ENCODE data around the gene SBK3. TPM values are rescaled to one million over a fixed set of nuclear protein-coding genes. Genes with fewer than 3 reads are reported as not detected.
"Not testable (repeated sequence)": the region's sequence is repeated elsewhere in the genome, so short reads cannot be mapped to it uniquely, and the experiment has no call there.

The SBK3 gene
- total and polyA plus RNA-seq, 2 experiments from 2014 or later = 0.71 TPM; not detected in 1

DNA sequence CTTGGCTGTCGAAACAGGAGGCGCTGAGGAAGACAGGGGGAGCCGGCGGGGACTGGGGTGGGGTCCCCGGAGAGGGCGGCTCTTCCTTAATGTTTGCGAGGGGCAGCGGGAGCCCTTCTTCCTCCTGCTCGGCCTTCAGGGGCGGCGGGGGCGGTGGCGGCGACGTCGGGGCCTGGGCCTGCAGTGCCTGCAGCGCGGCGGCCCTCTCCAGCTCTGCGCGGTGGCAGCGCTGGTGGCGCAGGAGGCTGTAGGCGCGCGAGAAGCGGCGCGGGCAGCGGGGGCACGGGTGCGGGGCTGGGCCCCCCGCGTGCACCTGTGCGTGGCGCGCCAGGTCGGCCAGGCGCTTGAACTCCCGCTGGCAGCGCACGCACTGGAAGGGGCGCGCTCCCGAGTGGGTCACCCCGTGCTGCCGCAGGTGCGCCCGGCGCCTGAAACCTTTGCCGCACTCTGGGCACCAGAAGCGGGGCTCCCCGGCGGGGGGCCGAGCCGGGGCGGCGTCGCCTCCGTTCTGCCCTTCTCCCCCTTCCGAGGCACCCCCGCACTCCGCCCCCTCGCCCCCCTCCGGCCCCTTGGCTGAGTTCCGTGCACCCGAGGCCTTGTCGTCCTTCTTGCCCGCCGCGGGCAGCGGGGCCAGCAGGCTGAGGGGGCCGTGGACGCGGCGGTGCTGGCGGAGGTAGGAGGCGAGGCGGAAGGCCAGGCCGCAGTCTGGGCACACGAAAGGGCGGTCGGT lies 32.9 kb upstream of the SBK3 start:
- no peaks in the 10 kb centered on the region for H3K9me3 ChIP-seq (ENCODE audit: low read depth)
- TF ChIP-seq, protein P1, sequence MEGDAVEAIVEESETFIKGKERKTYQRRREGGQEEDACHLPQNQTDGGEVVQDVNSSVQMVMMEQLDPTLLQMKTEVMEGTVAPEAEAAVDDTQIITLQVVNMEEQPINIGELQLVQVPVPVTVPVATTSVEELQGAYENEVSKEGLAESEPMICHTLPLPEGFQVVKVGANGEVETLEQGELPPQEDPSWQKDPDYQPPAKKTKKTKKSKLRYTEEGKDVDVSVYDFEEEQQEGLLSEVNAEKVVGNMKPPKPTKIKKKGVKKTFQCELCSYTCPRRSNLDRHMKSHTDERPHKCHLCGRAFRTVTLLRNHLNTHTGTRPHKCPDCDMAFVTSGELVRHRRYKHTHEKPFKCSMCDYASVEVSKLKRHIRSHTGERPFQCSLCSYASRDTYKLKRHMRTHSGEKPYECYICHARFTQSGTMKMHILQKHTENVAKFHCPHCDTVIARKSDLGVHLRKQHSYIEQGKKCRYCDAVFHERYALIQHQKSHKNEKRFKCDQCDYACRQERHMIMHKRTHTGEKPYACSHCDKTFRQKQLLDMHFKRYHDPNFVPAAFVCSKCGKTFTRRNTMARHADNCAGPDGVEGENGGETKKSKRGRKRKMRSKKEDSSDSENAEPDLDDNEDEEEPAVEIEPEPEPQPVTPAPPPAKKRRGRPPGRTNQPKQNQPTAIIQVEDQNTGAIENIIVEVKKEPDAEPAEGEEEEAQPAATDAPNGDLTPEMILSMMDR (IDR thresholded peaks at IDR 0.05; ENCODE audit: low read depth, low read length) = no peak

GRCh38 chr19:55576746-55577145 lies 31.4 kb upstream of the SBK3 start:
- no peaks in the 10 kb centered on the region for H3K9me3 ChIP-seq (ENCODE audit: low read depth)
- H3K4me3 ChIP-seq = no peak overlapping the region
- no peak overlapping the region for H3K27ac ChIP-seq
- TF ChIP-seq, protein P1 (IDR thresholded peaks at IDR 0.05; ENCODE audit: low read depth, low read length) = no peak
- H3K36me3 ChIP-seq = peaks cover 8% of the 10 kb centered on the region
- no peak for DNase-seq (ENCODE audit: low read depth in 1 of 2, low spot score in 1 of 2)
- H3K27me3 ChIP-seq = no peaks in the 10 kb centered on the region
- no peaks in the 10 kb centered on the region for H3K4me1 ChIP-seq (ENCODE audit: low read depth)

More for the DNA sequence above, 32.9 kb upstream of the SBK3 start:
- no peak for DNase-seq (ENCODE audit: low read depth in 1 of 2, low spot score in 1 of 2)
- Histone ChIP-seq H3K4me3 (no peak overlapping the region), H3K27me3 (no peaks in the 10 kb centered on the region), H3K27ac (no peak overlapping the region), H3K36me3 (peaks cover 8% of the 10 kb centered on the region), H3K4me1 (ENCODE audit: low read depth) (no peaks in the 10 kb centered on the region)

GRCh38 chr19:55573929-55574328 lies 28.6 kb upstream of the SBK3 start:
- not testable (repeated sequence) for H3K27ac ChIP-seq; DNase-seq (ENCODE audit: low read depth in 1 of 2, low spot score in 1 of 2); H3K4me3 ChIP-seq; H3K27me3 ChIP-seq; H3K4me1 ChIP-seq (ENCODE audit: low read depth); H3K36me3 ChIP-seq; H3K9me3 ChIP-seq (ENCODE audit: low read depth)

GRCh38 chr19:55569477-55569876 lies 24.1 kb upstream of the SBK3 start:
- not testable (repeated sequence) for DNase-seq (ENCODE audit: low read depth in 1 of 2, low spot score in 1 of 2); H3K27ac ChIP-seq

DNA sequence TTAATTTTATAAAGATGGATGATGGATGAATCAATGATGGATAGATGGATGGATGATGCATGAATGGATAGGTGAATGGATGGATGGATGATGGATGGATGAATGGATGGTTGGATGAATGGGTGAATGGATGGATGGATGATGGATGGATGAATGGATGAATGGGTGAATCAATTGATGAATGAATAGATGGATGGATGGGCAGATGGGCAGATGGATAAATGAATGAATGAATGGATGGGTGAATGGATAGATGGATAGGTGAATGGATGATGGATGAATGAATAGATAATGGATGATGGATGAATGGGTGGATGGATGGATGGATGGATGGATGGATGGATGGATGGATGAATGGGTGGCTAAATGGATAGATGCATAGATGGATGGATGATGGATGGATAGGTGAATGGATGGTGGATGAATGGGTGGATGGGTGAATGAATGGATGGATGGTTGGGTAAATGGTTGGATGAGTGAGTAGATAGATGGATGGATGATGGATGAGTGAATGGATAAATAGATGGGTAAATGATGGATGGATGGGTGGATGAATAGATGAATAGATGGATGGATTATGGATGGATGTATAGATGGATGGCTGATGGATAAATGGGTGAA lies 22.5 kb upstream of the SBK3 start:
- H3K27me3 ChIP-seq = no peaks in the 10 kb centered on the region
- no peak overlapping the region for H3K4me3 ChIP-seq
- peaks cover 6% of the 10 kb centered on the region for H3K4me1 ChIP-seq (ENCODE audit: low read depth)
- H3K27ac ChIP-seq = no peak overlapping the region
- no peak for DNase-seq (ENCODE audit: low read depth in 1 of 2, low spot score in 1 of 2)
- TF ChIP-seq, protein P1 (IDR thresholded peaks at IDR 0.05; ENCODE audit: low read depth, low read length) = no peak
- no peaks in the 10 kb centered on the region for H3K36me3 ChIP-seq
- no peaks in the 10 kb centered on the region for H3K9me3 ChIP-seq (ENCODE audit: low read depth)

More at GRCh38 chr19:55569477-55569876, 24.1 kb upstream of the SBK3 start:
- not testable (repeated sequence) for H3K4me1 ChIP-seq (ENCODE audit: low read depth); H3K9me3 ChIP-seq (ENCODE audit: low read depth); H3K27me3 ChIP-seq; H3K36me3 ChIP-seq; H3K4me3 ChIP-seq

DNA sequence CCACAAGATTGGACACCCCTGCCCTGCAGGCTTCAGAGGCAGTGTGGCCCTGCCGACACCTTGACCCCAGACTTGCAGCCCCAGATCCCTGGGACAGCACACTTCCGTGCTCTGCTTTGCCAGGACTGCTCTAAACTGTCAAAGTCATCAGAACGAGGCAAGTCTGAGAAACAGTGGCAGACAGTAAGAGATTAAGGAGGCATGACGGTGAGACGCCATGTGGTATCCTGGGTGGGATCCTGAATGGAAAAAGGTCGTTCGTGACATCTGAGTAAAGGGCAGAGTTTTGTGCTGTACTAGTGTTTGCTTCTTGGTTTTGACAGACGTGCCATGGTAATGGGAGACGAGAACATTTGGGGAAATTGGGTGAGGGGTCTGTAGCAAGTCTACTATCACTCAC lies 21.5 kb upstream of the SBK3 start:
- DNase-seq (ENCODE audit: low read depth in 1 of 2, low spot score in 1 of 2) = no peak
- TF ChIP-seq, protein P1 (IDR thresholded peaks at IDR 0.05; ENCODE audit: low read depth, low read length) = no peak
- no peaks in the 10 kb centered on the region for H3K36me3 ChIP-seq

More for the DNA sequence above, 21.5 kb upstream of the SBK3 start:
- Histone ChIP-seq H3K4me3 (no peak overlapping the region), H3K4me1 (ENCODE audit: low read depth) (peaks cover 6% of the 10 kb centered on the region), H3K27me3 (no peaks in the 10 kb centered on the region), H3K27ac (peak overlapping the region; percentile 60), H3K9me3 (ENCODE audit: low read depth) (no peaks in the 10 kb centered on the region)

Data from cardiac muscle cell (in vitro differentiated cells and primary cell).